Heart left ventricle (tissue), 13 donors: ENCODE results near the gene NTRK2.

Source experiments
- POLR2A ChIP-seq, 2 donors: fragments of 450-650 bp; IDR thresholded peaks; one replicate each; pipeline ENCODE4 v1.6.1; 2017; ENCODE audit warnings: antibody characterized with exemption in 2 of 2, mild to moderate bottlenecking in 2 of 2, moderate library complexity in 2 of 2
- TF ChIP-seq, protein P1 (sequence below), 12 donors: fragments of 200-600 bp; sonication (generic) in 4 of 12; IDR thresholded peaks; one replicate each; pipeline versions ENCODE4 v1.5.0 to v1.8.0; 2018 to 2022; ENCODE audit warnings: antibody characterized with exemption in 12 of 12, mild to moderate bottlenecking in 5 of 12
- donor health status: ischemic (EF 13 %, LVEDD 7.1; RV severe dilation, severe dysfunction).
- donor health status: DM: no; HTN: yes; CAD: no.
- donor health status: DM: no; HTN: no; CAD: no.
- donor health status: ischemic (EF 25% LVEDD 6.9; RV normal size, moderate dysfunction).
- donor health status: ischemic (EF 25% LVEDD 5.7; RV mildly dilated, moderate dysfunction).
- donor health status: ischemic (EF 35%, LVEDD 5.7; RV mildly dilated, moderate dysfunction).
- donor health status: nonischemic (EF 11% LVEDD 7.7; RV severe dilation, severe dysfunction).
- donor health status: DM: yes; HTN: yes; CAD: no.
- donor health status: PGD.
- donor health status: ischemic (EF 29% LVEDD 5.4; RV normal size, mild dysfunction).
- donor health status: nonischemic (EF 23%, LVEDD 6.1; RV moderate dilation, normal function).

DNA sequence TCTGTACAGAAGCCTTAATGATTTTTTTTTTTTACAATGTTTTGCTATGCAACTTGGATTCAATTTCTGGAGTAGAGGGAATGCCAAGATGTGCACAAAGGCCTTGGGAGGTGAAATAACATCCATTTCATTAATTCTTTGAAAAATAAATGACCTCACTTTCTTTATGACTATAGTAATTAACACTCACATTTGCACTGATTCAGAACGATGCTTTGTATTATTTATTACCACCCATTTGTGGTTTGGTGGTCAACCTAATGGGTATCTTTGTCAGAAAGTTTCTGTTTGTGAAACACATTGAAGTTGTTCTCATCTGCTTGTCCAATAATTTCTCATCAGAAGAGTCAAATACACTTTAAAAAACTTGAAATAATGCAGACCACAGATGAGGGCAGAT is 169.3 kb downstream of the NTRK2 start:
- TF ChIP-seq, protein P1, sequence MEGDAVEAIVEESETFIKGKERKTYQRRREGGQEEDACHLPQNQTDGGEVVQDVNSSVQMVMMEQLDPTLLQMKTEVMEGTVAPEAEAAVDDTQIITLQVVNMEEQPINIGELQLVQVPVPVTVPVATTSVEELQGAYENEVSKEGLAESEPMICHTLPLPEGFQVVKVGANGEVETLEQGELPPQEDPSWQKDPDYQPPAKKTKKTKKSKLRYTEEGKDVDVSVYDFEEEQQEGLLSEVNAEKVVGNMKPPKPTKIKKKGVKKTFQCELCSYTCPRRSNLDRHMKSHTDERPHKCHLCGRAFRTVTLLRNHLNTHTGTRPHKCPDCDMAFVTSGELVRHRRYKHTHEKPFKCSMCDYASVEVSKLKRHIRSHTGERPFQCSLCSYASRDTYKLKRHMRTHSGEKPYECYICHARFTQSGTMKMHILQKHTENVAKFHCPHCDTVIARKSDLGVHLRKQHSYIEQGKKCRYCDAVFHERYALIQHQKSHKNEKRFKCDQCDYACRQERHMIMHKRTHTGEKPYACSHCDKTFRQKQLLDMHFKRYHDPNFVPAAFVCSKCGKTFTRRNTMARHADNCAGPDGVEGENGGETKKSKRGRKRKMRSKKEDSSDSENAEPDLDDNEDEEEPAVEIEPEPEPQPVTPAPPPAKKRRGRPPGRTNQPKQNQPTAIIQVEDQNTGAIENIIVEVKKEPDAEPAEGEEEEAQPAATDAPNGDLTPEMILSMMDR (IDR thresholded peaks at IDR 0.05) = no peak
- TF ChIP-seq POLR2A (IDR thresholded peaks at IDR 0.05) = no peak
